Measurements from ENCODE around the gene ERC2.

- TF ChIP-seq POLR2A (IDR thresholded peaks at IDR 0.05; ENCODE audit: low read length) (no peak), MAX (IDR thresholded peaks at IDR 0.05) (no peak), CTCF (IDR thresholded peaks at IDR 0.05) (no peak), USF2 (IDR thresholded peaks at IDR 0.05) (no peak), BHLHE40 (IDR thresholded peaks at IDR 0.05; ENCODE audit: low read depth, low read length) (no peak), MYC (IDR thresholded peaks at IDR 0.05; ENCODE audit: borderline replicate concordance, low read length) (no peak), KDM1A (IDR thresholded peaks at IDR 0.05; ENCODE audit: low read depth) (no peak), REST (IDR thresholded peaks at IDR 0.05) (no peak)
These were observed 866.7 kb downstream of the ERC2 start for GRCh38 chr3:55601366-55602080.
